ENCODE measurements around the gene JMJD7. TPM values are rescaled to one million over a fixed set of nuclear protein-coding genes. Genes with fewer than 3 reads are reported as not detected.

The JMJD7 gene
- polyA plus RNA-seq, 2 of the 4 experiments (the other 2 are of a cell fraction) = 3.4 to 3.8 TPM

GRCh38 chr15:41836713-41837454 lies 9.0 kb downstream of the JMJD7 start:
- Histone ChIP-seq H3K4me1 (no peaks in the 10 kb centered on the region), H3K4me3 (no peak overlapping the region), H3K27ac (no peak overlapping the region), H3K9me3 (no peaks in the 10 kb centered on the region), H3K4me2 (no peak overlapping the region)
- ChIA-PET CTCF (interaction anchor here (0.6 kb wide), 1 partner anchor 144 kb away, joined by 3 read pairs; no protein-coding TSS in a partner anchor), POLR2A (no interaction called here)
- DNase-seq (ENCODE audit: low read depth in 1 of 2, low spot score in 1 of 2) = no peak
- FAIRE-seq = no peak
- 82% methylated on average over 18 of the region's 23 CpGs for WGBS (ENCODE audit: missing lambda C conversion rate)
- TF ChIP-seq KDM1A (IDR thresholded peaks at IDR 0.05; ENCODE audit: low read depth) (no peak), FOSL2 (IDR thresholded peaks at IDR 0.05) (no peak), FOSL2 (CRISPR knock-in tag; IDR thresholded peaks at IDR 0.05) (no peak), ESRRA (IDR thresholded peaks at IDR 0.05; ENCODE audit: borderline replicate concordance, low read length) (no peak), CHD4 (IDR thresholded peaks at IDR 0.05; ENCODE audit: borderline replicate concordance) (no peak), HMGXB4 (CRISPR knock-in tag; IDR thresholded peaks at IDR 0.05; ENCODE audit: borderline replicate concordance) (no peak), ZSCAN20 (CRISPR knock-in tag; IDR thresholded peaks at IDR 0.05) (no peak), KDM5A (IDR thresholded peaks at IDR 0.05) (no peak), HOXA7 (CRISPR knock-in tag; IDR thresholded peaks at IDR 0.05) (no peak), POLR2A (IDR thresholded peaks at IDR 0.05; ENCODE audit: low read length) (no peak)
- ATAC-seq = no peak

DNA sequence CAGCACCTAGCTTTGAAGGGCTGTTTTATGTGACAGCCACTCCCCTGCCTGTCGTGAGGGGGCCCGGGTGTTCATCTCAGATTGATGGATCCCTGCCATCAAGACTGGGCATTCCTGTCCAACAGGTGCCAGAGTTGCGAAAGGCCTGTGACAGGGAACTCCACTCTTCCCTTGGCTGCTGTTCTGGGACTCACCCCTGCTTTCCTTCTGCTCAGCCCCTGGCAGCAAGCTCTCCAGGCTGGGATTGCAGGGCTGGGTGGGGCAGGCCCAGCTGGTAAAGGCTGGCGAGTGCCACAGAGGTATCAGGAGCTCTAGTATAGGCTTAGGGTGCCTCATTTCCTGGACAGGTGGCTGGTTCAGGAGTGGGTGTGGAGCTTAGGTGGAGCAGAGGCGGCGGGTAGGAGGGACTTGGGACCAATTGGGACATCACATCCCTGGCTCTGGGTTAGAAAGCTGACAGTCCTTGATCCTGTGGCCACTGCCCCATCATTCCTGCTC lies 10.6 kb downstream of the JMJD7 start, which contains the start of gene PLA2G4B:
PLA2G4B (plus strand) TSS at position 448 of the 498 bp plus-strand sequence. CDS start 67 bp downstream, outside the sequence.
- Histone ChIP-seq H3K4me3 (no peak within 1 kb of the TSS), H3K4me2 (no peak within 1 kb of the TSS), H3K4me1 (no peaks in the 10 kb centered on the region), H3K9me3 (no peaks in the 10 kb centered on the region), H3K27ac (no peak within 1 kb of the TSS)
- FAIRE-seq (no peak), ATAC-seq (no peak), DNase-seq (ENCODE audit: low read depth in 1 of 2, low spot score in 1 of 2) (no peak)
- ChIA-PET CTCF (interaction anchor here (1.4 to 1.6 kb wide), 3 partner anchors 8 to 66 kb away, joined by 4 to 6 read pairs (median 6); no protein-coding TSS in a partner anchor), POLR2A (no interaction called here)
- WGBS (ENCODE audit: missing lambda C conversion rate) = 88% methylated on average over 6 of the region's 6 CpGs
- no peak for TF ChIP-seq EP300 (IDR thresholded peaks at IDR 0.05)

GRCh38 chr15:41839781-41840491 lies 12.0 kb downstream of the JMJD7 start:
- Histone ChIP-seq H3K4me2 (no peak overlapping the region), H3K4me3 (no peak overlapping the region), H3K27ac (no peak overlapping the region), H3K4me1 (no peaks in the 10 kb centered on the region), H3K9me3 (no peaks in the 10 kb centered on the region)
- 79% methylated on average over 6 of the region's 16 CpGs for WGBS (ENCODE audit: missing lambda C conversion rate)
- FAIRE-seq (no peak), ATAC-seq (no peak), DNase-seq (ENCODE audit: low read depth in 1 of 2, low spot score in 1 of 2) (no peak)
- ChIA-PET POLR2A (no interaction called here), CTCF (interaction anchor here (1.6 kb wide), 2 partner anchors 28 to 65 kb away, joined by 6 read pairs; no protein-coding TSS in a partner anchor)
- TF ChIP-seq MAFK (IDR thresholded peaks at IDR 0.05; ENCODE audit: partially characterized antibody) (no peak), HEYL (CRISPR knock-in tag; IDR thresholded peaks at IDR 0.05) (no peak), MAZ (IDR thresholded peaks at IDR 0.05; ENCODE audit: borderline replicate concordance, low read depth, low read length) (no peak), ZC3H11A (IDR thresholded peaks at IDR 0.05) (no peak), FOSL2 (IDR thresholded peaks at IDR 0.05) (no peak), FOSL2 (CRISPR knock-in tag; IDR thresholded peaks at IDR 0.05) (no peak), PHF8 (IDR thresholded peaks at IDR 0.05; ENCODE audit: borderline replicate concordance, low read depth) (no peak), EHMT2 (IDR thresholded peaks at IDR 0.05; ENCODE audit: low read depth) (no peak), SMC3 (IDR thresholded peaks at IDR 0.05) (no peak), ESRRA (IDR thresholded peaks at IDR 0.05; ENCODE audit: borderline replicate concordance, low read length) (no peak), CHD2 (IDR thresholded peaks at IDR 0.05; ENCODE audit: low read length, partially characterized antibody) (no peak), PBX3 (IDR thresholded peaks at IDR 0.05) (no peak)
